AG04449 (cell line): Measurements from ENCODE around the gene VPS39.

Source experiments
- CTCF ChIA-PET: fragments of 350-600 bp; formaldehyde crosslinking; extraction: SDS; loops from one replicate; lab custom pipeline; 2021; ENCODE audit warnings: antibody characterized with exemption; lab: Yijun Ruan, JAX
- POLR2A ChIA-PET: fragments of 400-600, 350-600 bp; formaldehyde crosslinking; extraction: SDS; loops from one replicate; lab custom pipeline; 2020; ENCODE audit warnings: antibody characterized with exemption, inconsistent platforms; lab: Yijun Ruan, JAX
- DNase-seq: peaks from one replicate; pipeline ENCODE4 v3.0.0-alpha.2; 2010; ENCODE audit warnings: low read depth, low spot score
- H3K4me3 ChIP-seq: 2 replicates; pipeline ENCODE4 v1.5.1; 2011; ENCODE audit warnings: low read depth, mild to moderate bottlenecking, control low read depth, low read length
- CTCF ChIP-seq: IDR thresholded peaks from one replicate; pipeline ENCODE4 v1.5.1; 2011; ENCODE audit warnings: mild to moderate bottlenecking, moderate library complexity, low read length, control low read depth, inconsistent platforms; ENCODE audit not compliant: insufficient read depth; ENCODE audit errors: missing control alignments

The VPS39 gene

GRCh38 chr15:42155546-42156242 lies 52.4 kb downstream of the VPS39 start:
- CTCF ChIA-PET: interaction anchor here (1.3 to 1.4 kb wide), 2 partner anchors 9 to 72 kb away, joined by 3 to 4 read pairs; no protein-coding TSS in a partner anchor
- H3K4me3 ChIP-seq: no peak overlapping the region
- no peak for TF ChIP-seq CTCF
- POLR2A ChIA-PET: no interaction called here
- DNase-seq: no peak

DNA sequence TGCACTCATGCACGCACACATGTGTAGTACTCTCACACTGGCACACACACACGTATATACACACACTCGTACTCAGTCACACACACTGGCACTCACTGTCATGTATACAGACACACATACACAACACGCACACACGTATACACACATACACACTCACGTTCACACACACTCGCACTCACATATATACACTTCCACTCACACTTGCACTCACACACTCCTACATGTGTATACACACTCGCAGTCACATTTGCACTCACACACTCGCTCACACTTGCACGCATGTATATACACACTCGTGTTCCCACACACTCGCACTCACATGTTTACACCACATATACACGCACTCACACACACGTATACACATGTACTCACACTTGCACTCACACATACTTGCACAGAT lies 53.1 kb downstream of the VPS39 start:
- H3K4me3 ChIP-seq: no peak overlapping the region
- POLR2A ChIA-PET: no interaction called here
- no peak for DNase-seq
- no peak for TF ChIP-seq CTCF
- CTCF ChIA-PET: interaction anchor here (1.0 to 1.8 kb wide), 2 partner anchors 9 to 17 kb away, joined by 3 to 6 read pairs; no protein-coding TSS in a partner anchor

GRCh38 chr15:42154212-42154941 lies 53.7 kb downstream of the VPS39 start:
- DNase-seq: no peak
- H3K4me3 ChIP-seq: no peak overlapping the region
- POLR2A ChIA-PET: no interaction called here
- CTCF ChIA-PET: interaction anchor here (1.0 to 1.8 kb wide), 2 partner anchors 10 to 17 kb away, joined by 3 to 6 read pairs; no protein-coding TSS in a partner anchor
- no peak for TF ChIP-seq CTCF

GRCh38 chr15:42153874-42154211 lies 54.3 kb downstream of the VPS39 start:
- no peak overlapping the region for H3K4me3 ChIP-seq
- no peak for TF ChIP-seq CTCF
- ChIA-PET CTCF (interaction anchor here (1.0 to 1.8 kb wide), 2 partner anchors 10 to 16 kb away, joined by 3 to 6 read pairs; no protein-coding TSS in a partner anchor), POLR2A (no interaction called here)
- DNase-seq: no peak

GRCh38 chr15:42152921-42153698 lies 55.0 kb downstream of the VPS39 start:
- CTCF ChIA-PET: interaction anchor here (1.8 kb wide), 1 partner anchor 16 kb away, joined by 6 read pairs; no protein-coding TSS in a partner anchor

More at GRCh38 chr15:42152921-42153698, 55.0 kb downstream of the VPS39 start:
- no peak for DNase-seq
- no peak overlapping the region for H3K4me3 ChIP-seq
- POLR2A ChIA-PET: no interaction called here
- TF ChIP-seq CTCF: no peak
